H7 (cell line): ENCODE data around the gene PPP1R13B. TPM values are rescaled to one million over a fixed set of nuclear protein-coding genes. Genes with fewer than 3 reads are reported as not detected.

Experiments used
- DNase-seq: peaks from one replicate; pipeline ENCODE4 v3.0.0; 2012
- H3K27me3 ChIP-seq: 2 replicates; pipeline ENCODE4 v1.6.0; 2011; ENCODE audit warnings: mild to moderate bottlenecking, low read length; ENCODE audit not compliant: control insufficient read depth, insufficient read depth
- H3K36me3 ChIP-seq: replicated peaks from 2 replicates; pipeline ENCODE4 v1.5.1; 2011; ENCODE audit warnings: low read length; ENCODE audit not compliant: control insufficient read depth, insufficient read depth
- H3K4me3 ChIP-seq: 2 replicates; pipeline ENCODE4 v1.5.1; 2011; ENCODE audit warnings: low read depth, mild to moderate bottlenecking, control low read depth, low read length, moderate library complexity; ENCODE audit not compliant: insufficient read depth
- total RNA-seq: library from RNA; depleted of rRNA; stranded (reverse); fragments of >200 nt; shearing (Covaris generic); gene quantifications from 2 replicates; pipeline ENCODE4 v1.2.3, GENCODE V29; 2014

Gene PPP1R13B
- total RNA-seq, 1 experiment from 2014 or later: 2.8 TPM

- no peak for DNase-seq
- Histone ChIP-seq H3K27me3 (no peaks in the 10 kb centered on the region), H3K4me3 (no peak overlapping the region), H3K36me3 (peaks cover 16% of the 10 kb centered on the region)
These were observed 144.6 kb downstream of the PPP1R13B start for GRCh38 chr14:103702497-103703432.

GRCh38 chr14:103702095-103702494 is 145.3 kb downstream of the PPP1R13B start:
- DNase-seq: no peak
- Histone ChIP-seq H3K27me3 (no peaks in the 10 kb centered on the region), H3K36me3 (peaks cover 19% of the 10 kb centered on the region), H3K4me3 (no peak overlapping the region)

GRCh38 chr14:103700753-103701490 is 146.5 kb downstream of the PPP1R13B start:
- no peak for DNase-seq
- peaks cover 16% of the 10 kb centered on the region for H3K36me3 ChIP-seq
- H3K4me3 ChIP-seq: no peak overlapping the region
- no peaks in the 10 kb centered on the region for H3K27me3 ChIP-seq

- DNase-seq: no peak
- Histone ChIP-seq H3K27me3 (no peaks in the 10 kb centered on the region), H3K36me3 (peaks cover 13% of the 10 kb centered on the region), H3K4me3 (no peak overlapping the region)
These were observed 147.2 kb downstream of the PPP1R13B start for GRCh38 chr14:103699901-103700752.

GRCh38 chr14:103699261-103699661 is 148.1 kb downstream of the PPP1R13B start:
- no peak for DNase-seq
- no peaks in the 10 kb centered on the region for H3K27me3 ChIP-seq
- peaks cover 15% of the 10 kb centered on the region for H3K36me3 ChIP-seq
- H3K4me3 ChIP-seq: no peak overlapping the region

GRCh38 chr14:103698380-103699260 is 148.8 kb downstream of the PPP1R13B start:
- H3K27me3 ChIP-seq: no peaks in the 10 kb centered on the region
- H3K36me3 ChIP-seq: peaks cover 13% of the 10 kb centered on the region
- H3K4me3 ChIP-seq: no peak overlapping the region
- peak; percentile 73 for DNase-seq

GRCh38 chr14:103697603-103698379 is 149.6 kb downstream of the PPP1R13B start:
- H3K36me3 ChIP-seq: peaks cover 13% of the 10 kb centered on the region

GRCh38 chr14:103697206-103697602 is 150.2 kb downstream of the PPP1R13B start:
- DNase-seq: no peak
- Histone ChIP-seq H3K27me3 (no peaks in the 10 kb centered on the region), H3K36me3 (peaks cover 11% of the 10 kb centered on the region), H3K4me3 (no peak overlapping the region)

More at GRCh38 chr14:103697603-103698379, 149.6 kb downstream of the PPP1R13B start:
- no peaks in the 10 kb centered on the region for H3K27me3 ChIP-seq
- H3K4me3 ChIP-seq: no peak overlapping the region
- no peak for DNase-seq

GRCh38 chr14:103696466-103697071 is 150.8 kb downstream of the PPP1R13B start:
- H3K27me3 ChIP-seq: no peaks in the 10 kb centered on the region
- peak; percentile 70 for DNase-seq
- peaks cover 12% of the 10 kb centered on the region for H3K36me3 ChIP-seq
- no peak overlapping the region for H3K4me3 ChIP-seq

- Histone ChIP-seq H3K4me3 (no peak overlapping the region), H3K27me3 (no peaks in the 10 kb centered on the region), H3K36me3 (peaks cover 12% of the 10 kb centered on the region)
- no peak for DNase-seq
These were observed 151.3 kb downstream of the PPP1R13B start for GRCh38 chr14:103696070-103696402.

- peak; percentile 63 for DNase-seq
- Histone ChIP-seq H3K36me3 (peaks cover 12% of the 10 kb centered on the region), H3K4me3 (no peak overlapping the region), H3K27me3 (no peaks in the 10 kb centered on the region)
These were observed 151.9 kb downstream of the PPP1R13B start for GRCh38 chr14:103695296-103696069.

GRCh38 chr14:103694572-103695026 is 152.8 kb downstream of the PPP1R13B start:
- Histone ChIP-seq H3K36me3 (peaks cover 12% of the 10 kb centered on the region), H3K27me3 (no peaks in the 10 kb centered on the region), H3K4me3 (no peak overlapping the region)
- peak; percentile 83 for DNase-seq
